Glomerular visceral epithelial cell (primary cell): ENCODE data around the gene STON1.
"Not testable (repeated sequence)": the region's sequence is repeated elsewhere in the genome, so short reads cannot be mapped to it uniquely, and the experiment has no call there.

ENCODE experiments used
- DNase-seq: peaks from one replicate; pipeline ENCODE4 v3.0.0-alpha.2; 2016; ENCODE audit errors: extremely low spot score

Gene STON1, protein sequence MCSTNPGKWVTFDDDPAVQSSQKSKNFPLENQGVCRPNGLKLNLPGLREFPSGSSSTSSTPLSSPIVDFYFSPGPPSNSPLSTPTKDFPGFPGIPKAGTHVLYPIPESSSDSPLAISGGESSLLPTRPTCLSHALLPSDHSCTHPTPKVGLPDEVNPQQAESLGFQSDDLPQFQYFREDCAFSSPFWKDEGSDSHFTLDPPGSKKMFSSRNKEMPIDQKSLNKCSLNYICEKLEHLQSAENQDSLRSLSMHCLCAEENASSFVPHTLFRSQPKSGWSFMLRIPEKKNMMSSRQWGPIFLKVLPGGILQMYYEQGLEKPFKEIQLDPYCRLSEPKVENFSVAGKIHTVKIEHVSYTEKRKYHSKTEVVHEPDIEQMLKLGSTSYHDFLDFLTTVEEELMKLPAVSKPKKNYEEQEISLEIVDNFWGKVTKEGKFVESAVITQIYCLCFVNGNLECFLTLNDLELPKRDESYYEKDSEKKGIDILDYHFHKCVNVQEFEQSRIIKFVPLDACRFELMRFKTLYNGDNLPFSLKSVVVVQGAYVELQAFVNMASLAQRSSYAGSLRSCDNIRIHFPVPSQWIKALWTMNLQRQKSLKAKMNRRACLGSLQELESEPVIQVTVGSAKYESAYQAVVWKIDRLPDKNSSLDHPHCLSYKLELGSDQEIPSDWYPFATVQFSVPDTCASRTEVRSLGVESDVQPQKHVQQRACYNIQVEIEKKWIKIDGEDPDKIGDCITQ

DNA sequence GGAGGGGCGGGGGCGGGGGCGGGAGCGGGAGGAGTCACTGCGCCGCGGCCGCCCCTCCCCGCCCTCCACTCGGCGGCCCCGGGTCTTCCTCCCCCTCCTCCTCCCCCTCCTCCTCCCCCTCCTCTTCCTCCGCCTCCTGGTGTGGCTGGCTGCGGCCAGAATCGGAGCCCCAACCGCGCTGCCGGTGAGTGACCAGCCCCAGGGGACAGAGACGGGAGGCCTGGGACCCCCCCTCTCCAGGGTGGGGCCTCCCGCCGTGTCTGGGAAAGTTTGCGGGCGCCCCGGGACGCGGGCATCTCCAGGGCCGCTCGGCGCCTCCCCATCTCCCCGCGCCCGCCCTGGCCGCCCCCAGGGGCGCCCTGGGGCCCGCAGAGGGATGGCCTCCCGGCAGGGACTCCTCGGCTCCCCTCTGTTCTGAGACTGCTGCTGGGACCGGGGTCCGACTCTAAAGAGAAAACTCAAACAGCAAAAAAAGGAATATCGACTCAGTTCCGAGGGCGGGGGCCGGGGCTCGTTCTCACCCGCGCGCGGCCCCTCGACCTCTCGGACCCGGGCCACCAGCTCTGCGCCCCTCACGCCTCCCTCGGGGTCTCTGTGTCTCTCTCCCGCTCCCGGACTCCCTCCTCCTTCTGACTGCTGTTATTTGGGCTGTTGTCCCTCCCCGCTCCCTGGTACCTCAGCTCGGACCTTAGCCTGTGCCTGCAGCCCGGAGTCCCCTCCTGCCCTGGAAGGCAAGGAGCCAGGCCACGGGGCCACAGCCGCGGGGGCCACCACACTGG is at the start of gene STON1:
TSS of gene STON1 (plus strand) at position 122 of the 779 bp plus-strand sequence. CDS start 50,480 bp downstream, outside the sequence.
- DNase-seq: peak; percentile 53

DNA sequence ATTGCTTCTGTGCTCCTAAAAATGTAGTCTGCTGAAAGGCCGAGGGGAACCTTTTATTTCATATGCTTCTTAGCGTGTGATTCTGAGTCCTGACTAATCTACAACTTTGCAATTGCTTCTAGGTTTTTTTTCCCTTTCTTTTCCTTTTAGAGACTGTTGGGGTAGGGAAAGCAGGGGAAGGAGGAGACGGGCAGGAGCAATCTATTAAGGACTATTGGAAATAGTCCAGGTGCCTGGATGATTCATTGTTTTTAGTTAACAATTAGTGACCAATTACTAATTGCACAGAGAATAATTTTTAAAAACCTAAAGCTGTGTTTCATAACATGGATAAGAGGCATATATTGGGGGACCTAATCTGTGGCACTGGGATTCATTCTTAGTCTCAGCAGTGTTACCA is 49.4 kb upstream of the STON1 start:
- DNase-seq: no peak

DNA sequence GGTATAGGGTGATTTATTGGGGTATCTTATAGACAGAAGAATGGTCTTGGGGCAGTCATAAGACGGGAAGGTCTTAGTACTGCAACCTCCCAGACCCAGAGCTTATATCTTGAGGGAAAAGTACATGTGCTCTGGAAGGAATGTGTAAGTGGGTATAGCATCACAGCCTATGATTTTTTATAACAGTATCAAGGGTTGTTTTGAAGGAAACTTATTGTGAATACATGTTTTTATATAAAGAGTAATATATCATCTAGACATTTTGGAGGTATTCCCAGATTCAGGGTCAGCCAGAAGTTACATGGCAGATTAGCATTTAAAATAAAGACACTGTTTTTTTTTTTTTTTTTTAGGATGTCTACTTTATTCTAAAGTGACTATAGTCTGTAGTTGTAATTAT is 47.6 kb upstream of the STON1 start:
- DNase-seq: no peak

DNA sequence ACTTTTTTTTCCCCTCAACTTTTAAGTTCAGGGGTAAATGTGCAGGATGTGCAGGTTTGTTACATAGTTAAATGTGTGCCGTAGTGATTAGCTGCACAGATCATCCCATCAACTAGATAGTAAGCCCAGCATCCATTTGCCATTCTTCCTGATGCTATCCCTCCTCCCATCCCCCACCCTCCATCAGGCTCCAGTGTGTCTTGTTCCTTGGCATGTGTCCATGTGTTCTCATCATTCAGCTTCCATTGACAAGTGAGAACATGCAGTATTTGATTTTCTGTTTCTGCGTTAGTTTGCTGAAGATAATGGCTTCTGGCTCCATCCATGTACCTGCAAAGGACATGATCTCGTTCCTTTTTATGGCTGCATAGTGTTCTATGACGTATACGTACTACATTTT is 47.2 kb upstream of the STON1 start:
- no peak for DNase-seq

DNA sequence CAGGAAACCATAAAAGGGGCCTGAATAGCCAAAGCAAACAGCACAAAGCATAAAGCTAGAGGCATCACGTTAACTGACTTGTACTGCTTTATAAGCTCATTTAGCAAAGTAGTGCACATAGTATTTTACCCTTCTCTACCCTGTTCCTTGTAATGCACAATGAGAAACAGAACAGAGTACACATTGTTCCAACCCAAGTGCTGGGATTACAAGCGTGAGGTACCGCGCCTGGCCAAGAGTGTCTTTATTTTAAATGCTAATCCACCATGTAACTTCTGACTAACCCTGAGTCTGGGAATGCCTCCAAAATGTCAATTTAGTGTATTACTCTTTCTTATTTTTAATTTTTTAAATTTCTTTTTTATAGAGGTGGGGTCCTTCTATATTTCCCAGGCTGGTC is 46.4 kb upstream of the STON1 start:
- DNase-seq: no peak

DNA sequence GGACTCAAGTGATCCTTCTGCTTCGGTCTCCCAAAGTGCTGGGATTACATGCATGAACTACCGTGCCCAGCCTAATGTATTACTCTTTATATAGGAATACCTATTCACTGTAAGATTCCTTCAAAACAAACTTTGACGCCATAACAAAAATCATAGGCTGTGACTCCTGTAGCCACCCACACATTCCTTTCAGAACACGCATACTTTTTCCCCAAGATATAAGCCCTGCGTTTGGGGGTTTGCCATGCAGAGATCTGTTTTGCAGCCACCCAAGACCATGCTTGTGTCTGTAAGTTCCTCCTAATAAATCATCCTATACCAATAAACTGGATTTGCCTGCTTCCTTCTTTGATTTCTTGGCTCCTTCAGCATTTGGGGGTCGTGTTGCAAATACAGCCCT is 46.0 kb upstream of the STON1 start:
- DNase-seq: no peak

DNA sequence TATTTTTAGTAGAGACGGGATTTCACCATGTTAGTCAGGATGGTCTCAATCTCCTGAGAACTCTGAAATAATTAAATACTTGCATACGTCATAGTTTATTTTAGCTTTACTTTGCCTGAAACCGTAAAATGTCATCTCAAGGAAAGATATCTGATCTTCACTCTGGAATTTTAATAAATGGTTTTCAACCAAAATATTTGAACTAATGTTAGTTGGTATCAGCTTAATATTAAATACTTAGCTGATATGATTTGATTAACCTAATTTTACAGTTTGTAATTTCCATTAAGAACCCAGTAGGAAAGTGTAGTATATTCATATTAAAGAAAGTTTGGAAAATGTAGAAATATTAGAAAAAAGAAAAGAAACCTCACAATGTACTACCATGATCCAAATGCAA is 41.4 kb upstream of the STON1 start:
- DNase-seq: no peak

DNA sequence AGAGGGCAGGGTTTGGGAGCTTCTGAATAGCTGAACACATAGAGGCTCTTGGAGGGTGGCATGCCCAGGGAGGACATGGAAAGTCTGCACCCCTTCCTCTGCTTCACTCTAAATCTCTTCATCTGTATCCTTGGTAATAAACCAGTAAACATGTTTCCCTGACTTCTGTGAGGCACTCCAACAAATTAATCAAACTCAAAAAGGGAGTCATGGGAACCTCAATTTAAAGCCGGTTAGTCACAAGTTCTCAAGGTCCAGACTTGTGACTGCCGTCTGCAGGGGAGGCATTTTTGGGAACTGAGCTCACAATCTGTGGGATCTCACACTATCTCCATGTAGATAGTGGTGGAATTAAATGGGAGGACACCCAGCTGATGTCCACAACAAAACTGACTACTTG is 33.1 kb upstream of the STON1 start:
- no peak for DNase-seq

DNA sequence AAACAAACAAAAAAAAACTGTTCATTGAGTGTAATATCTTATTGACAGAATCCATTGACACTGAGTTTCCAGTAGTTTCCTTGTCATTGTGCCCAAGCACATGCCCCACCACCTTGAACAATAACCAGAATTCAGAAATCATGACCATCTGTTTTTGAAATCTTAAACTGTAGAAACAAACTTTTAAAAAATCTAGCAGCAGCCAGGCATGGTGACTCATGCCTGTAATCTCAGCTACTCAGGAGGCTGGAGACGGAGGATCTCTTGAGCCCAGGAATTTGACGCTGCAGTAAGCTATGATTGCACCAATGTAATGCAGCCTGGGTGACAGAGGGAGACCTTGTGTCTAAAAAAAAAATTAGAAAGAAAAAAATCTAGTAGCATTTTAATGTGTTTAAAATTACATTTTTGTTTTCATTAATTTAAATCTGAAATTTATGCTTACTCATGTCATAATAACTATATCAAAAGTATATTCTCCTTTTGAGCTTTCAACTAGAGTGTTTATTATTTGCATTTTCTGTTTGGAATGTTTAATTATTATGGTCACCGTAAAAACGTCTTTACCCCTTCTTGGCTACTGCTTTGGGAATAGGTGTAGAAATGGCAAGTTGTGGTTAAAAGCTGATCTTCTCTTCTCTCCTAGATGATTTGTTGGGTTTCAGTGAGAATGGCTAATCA is 25.2 kb upstream of the STON1 start:
- no peak for DNase-seq

DNA sequence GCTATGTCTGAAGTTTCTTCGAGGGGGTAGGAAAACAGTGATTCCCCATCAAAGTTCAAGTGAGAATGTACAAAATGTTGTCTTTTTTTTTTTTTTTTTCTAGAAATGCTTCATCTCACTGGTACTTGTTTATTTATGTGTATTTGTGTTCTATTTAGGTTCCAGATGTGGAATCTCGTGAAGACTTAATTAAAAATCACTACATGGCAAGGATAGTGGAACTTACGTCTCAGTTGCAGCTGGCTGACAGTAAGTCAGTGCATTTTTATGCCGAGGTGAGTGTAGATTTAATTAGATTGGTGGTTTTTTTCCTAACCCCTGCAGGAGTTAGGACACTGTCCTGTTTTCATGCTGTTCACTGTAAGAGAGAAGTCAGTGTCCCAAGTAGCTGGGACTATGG is 22.8 kb upstream of the STON1 start:
- no peak for DNase-seq

DNA sequence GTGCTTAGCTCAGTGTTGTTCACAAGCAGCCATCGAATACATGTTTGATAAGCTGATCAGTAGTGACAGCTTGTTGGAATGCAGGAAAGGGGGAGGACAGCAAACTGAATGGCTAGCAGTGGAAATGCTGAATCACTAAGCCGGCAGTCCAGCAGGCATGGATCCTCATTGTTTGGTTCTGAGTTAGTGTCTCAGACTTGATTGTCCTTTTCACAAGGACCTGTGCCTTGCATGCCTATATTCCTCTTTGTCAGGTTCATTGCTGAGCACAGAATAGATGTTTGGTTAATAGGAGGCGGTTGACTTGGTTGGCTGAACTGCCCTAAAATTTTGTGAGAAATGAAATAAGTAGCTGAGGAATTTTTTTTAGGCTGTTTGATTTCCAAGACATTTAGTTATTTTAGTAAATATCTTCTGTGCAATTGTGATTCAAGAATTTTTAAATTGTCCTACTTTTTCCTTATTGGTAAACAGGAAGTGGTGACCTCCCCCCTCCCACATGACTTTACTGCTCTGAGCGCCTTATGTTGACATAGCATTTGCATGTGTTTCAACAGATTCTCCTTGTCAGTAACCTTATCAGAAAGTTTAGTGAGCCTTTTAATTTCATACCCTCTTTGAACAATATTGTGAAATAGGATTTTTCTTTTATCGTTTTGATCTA is 21.4 kb upstream of the STON1 start:
- DNase-seq: no peak

DNA sequence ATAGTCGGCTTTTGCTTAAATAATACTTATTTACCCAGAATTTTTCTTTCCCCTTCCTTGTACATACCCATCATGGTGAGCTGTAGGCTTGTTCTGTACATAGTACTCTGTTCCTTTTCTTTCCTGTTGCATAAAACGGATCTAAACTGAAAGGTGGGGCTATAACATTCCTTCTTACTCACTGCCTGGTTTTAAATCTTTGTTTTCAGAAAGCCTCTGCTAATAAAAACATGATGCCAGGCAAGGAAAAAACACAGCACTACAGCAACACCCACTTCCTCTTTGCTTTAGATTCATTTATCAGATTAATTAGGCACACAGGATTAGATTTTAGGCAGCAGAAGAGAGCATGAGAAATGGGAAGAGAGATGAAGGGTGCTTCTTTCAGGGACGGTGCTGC is 19.6 kb upstream of the STON1 start:
- DNase-seq: no peak

DNA sequence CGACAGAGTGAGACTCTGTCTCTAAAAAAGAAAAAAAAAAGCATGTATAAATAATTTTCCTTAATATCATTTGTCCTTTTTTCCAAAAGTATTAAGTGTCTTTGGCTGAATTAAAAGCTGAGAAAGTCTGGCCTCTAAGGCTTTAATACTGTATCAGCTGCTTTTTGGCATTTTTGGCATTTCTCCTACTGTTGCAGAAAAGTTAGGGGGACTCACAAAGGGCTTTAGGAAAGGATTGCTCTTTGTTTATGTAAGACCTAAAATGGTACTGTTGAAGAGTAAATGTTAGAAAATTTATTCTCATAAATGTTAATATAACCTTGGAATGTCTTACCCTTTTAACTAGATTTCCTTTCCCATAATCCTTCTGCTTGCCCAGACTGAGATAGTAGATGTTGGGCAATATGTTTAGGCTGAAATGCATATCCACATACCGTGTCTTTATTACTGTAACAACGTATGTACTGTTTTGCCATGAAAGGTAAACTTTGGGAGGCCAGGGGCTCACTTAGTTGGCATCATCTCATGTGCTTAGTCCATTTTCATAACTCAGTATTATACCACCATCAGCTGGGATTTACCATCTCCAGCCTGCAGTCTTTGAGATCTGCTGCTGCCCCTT is 18.0 kb upstream of the STON1 start:
- DNase-seq: no peak

DNA sequence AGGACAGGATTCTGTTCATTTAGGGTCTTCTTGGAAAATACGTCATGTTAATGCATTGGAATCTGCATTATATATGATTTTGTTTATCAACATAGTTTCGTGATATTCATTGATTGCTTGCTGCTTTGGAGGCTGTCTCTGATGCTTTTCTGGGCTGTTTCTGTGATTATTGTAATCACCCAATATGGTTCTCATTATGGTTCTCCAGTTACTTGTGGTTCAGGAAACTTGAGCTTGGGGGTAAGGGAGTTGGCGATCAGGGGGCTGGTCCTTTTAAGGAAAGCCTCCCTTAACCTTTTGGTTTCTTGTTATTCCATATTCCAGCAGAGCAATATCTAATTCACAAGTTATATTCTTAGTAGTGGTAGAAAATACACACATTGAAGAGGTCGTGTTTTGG is 17.4 kb upstream of the STON1 start:
- no peak for DNase-seq

DNA sequence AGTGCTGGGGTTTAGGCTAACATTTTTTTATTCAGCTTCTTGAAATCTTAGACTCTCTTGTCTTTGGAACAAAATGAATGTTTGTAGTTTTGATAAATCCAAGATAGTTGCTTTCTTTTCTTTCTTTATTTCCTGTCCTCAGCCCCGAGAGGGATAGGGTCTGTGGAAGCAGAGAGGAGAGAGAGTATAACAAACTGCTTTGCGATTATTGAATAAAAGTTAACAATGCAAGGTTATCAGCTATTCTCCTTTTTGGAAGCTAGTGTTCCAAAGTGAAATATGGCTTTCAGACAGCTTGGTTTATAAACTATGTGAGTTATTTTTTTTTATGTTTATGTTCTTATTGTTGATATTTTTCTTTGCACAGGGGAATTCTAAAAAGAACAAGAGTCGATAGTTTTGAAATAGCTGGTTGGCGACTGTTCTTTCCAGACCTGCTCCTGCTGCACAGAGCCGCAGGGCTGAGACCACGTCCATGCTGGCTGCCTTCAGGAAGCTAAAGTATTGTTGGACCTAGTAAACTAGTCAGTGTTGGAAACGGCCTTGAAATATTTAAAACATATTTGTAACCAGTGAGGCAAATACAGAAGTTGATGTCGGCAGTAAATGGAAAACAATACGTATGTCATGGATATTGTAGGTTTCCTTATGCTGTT is 15.5 kb upstream of the STON1 start:
- DNase-seq: no peak

DNA sequence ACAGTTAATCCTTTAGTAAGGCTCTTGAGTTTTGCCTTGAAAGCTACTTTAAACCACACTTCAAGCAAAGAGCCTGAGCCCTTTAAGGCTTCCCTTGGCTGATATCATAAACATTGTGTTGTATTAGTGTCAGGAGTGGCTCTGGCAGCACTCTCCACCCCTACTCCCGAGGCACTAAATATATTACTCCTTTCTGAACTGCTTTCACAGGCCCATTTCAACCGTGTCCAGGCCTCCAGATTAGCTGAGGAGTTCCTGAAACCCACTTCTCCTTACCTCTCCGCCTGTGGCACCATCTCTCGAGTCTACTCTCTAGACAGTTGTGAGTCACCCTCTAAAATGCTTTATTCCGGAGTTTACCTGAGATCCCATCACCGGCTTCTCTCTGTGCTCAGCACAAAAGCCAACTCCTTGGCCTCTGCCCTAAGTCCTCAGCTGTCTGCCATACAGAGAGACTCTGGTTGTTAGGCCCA is 14.4 kb upstream of the STON1 start:
- no peak for DNase-seq

DNA sequence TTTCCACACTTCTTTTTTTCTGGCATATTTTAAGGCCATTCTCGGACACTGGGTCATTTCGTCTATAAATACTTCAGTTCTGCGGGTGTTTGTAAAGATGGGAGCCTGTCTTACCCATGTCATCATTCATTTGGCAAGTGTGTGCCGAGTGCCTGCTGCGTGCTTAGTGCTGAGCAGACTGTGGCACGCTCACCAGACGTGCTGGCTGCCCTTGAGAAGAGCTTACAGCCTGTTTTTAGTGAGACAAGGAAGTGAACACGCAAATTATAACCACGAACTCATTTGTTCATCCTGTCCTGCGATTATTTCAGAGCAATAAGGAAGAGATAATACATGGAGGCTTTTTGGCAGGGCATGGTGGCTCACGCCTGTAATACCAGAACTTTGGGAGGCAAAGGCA is 10.4 kb upstream of the STON1 start:
- no peak for DNase-seq

DNA sequence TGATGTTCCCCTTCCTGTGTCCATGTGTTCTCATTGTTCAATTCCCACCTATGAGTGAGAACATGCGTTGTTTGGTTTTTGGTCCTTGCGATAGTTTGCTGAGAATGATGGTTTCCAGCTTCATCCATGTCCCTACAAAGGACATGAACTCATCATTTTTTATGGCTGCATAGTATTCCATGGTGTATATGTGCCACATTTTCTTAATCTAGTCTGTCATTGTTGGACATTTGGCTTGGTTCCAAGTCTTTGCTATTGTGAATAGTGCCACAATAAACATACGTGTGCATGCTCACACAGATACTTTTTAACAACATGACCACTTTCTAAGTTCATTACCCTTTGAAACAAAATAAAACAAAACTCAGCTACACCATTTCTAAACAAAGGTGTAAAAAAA is 5.2 kb upstream of the STON1 start:
- DNase-seq: not testable (repeated sequence)

DNA sequence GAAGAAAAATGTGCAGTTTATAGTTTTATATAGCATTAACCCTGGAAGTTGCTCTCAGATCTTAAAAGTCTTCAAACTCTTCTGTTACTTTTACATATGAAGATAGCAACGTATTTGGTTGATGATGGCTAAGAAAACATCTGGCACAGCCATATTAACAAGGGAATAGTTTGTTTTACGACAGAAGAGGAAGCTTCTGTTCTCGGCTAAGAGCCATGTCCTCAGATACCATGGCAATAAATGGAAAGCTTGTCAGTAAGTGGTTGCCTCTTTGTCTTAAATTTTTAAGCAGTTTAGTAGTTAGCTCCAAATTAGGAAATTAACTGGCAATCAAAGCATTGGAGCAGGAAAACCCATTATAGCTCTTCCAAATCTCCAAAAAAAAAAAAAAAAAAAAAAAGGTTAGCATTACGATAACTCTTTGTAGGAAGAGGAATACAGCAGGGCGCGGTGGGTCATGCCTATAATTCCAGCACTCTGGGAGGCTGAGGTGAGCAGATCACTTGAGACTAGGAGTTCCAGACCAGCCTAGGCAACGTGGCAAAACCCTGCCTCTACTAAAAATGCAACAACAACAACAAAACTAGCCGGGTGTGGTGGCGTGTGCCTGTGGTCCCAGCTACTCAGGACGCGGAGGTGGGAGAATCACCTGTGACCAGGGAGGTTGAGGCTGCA is 4.5 kb upstream of the STON1 start:
- no peak for DNase-seq
